Left ventricle myocardium inferior (tissue), 1 donor: ENCODE data around the gene PAGE1. TPM values are rescaled to one million over a fixed set of nuclear protein-coding genes. Genes with fewer than 3 reads are reported as not detected.
"Not testable (repeated sequence)": the region's sequence is repeated elsewhere in the genome, so short reads cannot be mapped to it uniquely, and the experiment has no call there.

ENCODE experiments used
- DNase-seq: peaks from one replicate; pipeline ENCODE4 v3.0.0-alpha.2; 2020
- H3K27ac ChIP-seq: fragments of 200-600 bp; replicated peaks from 2 replicates; pipeline ENCODE4 v1.8.0; 2021
- H3K27me3 ChIP-seq: fragments of 200-600 bp; 2 replicates; pipeline ENCODE4 v1.8.0; 2021; ENCODE audit warnings: low read depth
- H3K36me3 ChIP-seq: fragments of 200-600 bp; 2 replicates; pipeline ENCODE4 v1.8.0; 2021
- H3K4me1 ChIP-seq: fragments of 200-600 bp; 2 replicates; pipeline ENCODE4 v1.8.0; 2021
- H3K4me3 ChIP-seq: fragments of 200-600 bp; 2 replicates; pipeline ENCODE4 v1.8.0; 2021; ENCODE audit warnings: mild to moderate bottlenecking, moderate library complexity
- H3K9me3 ChIP-seq: fragments of 200-600 bp; replicated peaks from 2 replicates; pipeline ENCODE4 v1.8.0; 2021
- CTCF ChIP-seq: fragments of 200-600 bp; IDR thresholded peaks from 2 replicates; pipeline ENCODE4 v1.8.0; 2021; ENCODE audit warnings: antibody characterized with exemption, mild to moderate bottlenecking, borderline replicate concordance
- intact Hi-C: fragments of 100-400 bp; cut with micrococcal nuclease; formaldehyde crosslinking; loops from one replicate; pipeline ENCODE4 v1.11.0; 2022
- total RNA-seq: library from RNA; stranded (reverse); fragmentation: NEBNext Ultra II Directional; extraction: Animal tissue kit (Norgen Biotek cat#: 25700); gene quantifications from one replicate; pipeline ENCODE4 v1.2.1, GENCODE V29; 2021
- donor health status: DM: no; HTN: yes; CAD: no; lungs with severe emphysema.

Gene PAGE1
- total RNA-seq, 1 donor from 2014 or later, result not detected

DNA sequence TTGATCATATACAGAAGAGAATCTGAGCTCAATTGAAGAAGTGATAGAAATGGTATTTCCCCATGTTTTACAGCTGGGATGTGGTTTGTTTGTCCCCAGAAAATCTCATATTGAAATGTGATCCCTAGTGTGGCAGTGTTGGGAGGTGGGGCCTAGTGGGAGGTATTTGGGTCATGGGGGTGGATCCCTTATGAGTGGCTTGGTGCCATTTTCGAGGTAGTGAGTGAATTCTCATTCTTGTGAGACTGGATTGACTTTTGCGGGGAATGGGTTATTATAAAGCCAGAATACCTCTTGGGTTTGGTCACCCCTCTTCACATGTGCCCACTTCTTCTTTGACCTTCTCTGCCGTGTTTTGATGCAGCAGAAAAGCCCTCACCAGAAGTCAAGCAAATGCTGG lies 29.6 kb upstream of the PAGE1 start:
- no peaks in the 10 kb centered on the region for H3K27me3 ChIP-seq
- no peaks in the 10 kb centered on the region for H3K36me3 ChIP-seq
- H3K27ac ChIP-seq, result no peak overlapping the region
- no peak for TF ChIP-seq CTCF
- DNase-seq, result no peak
- no peaks in the 10 kb centered on the region for H3K4me1 ChIP-seq
- H3K4me3 ChIP-seq, result no peak overlapping the region
- no peaks in the 10 kb centered on the region for H3K9me3 ChIP-seq
- intact Hi-C loops, result no loop called here

- H3K27me3 ChIP-seq, DNase-seq, H3K4me1 ChIP-seq, H3K4me3 ChIP-seq, H3K36me3 ChIP-seq, H3K27ac ChIP-seq, intact Hi-C loops, H3K9me3 ChIP-seq: not testable (repeated sequence)
These were observed 24.3 kb upstream of the PAGE1 start for GRCh38 chrX:49720106-49720505.

GRCh38 chrX:49712577-49712976 lies 16.8 kb upstream of the PAGE1 start:
- no peak overlapping the region for H3K27ac ChIP-seq
- no peaks in the 10 kb centered on the region for H3K36me3 ChIP-seq
- no peaks in the 10 kb centered on the region for H3K27me3 ChIP-seq
- DNase-seq, result no peak
- H3K4me3 ChIP-seq, result no peak overlapping the region
- no peaks in the 10 kb centered on the region for H3K4me1 ChIP-seq
- intact Hi-C loops, result no loop called here
- H3K9me3 ChIP-seq, result no peaks in the 10 kb centered on the region
- no peak for TF ChIP-seq CTCF

GRCh38 chrX:49710744-49711319 lies 15.0 kb upstream of the PAGE1 start:
- intact Hi-C loops, result no loop called here
- Histone ChIP-seq H3K4me1 (no peaks in the 10 kb centered on the region), H3K27me3 (no peaks in the 10 kb centered on the region), H3K4me3 (no peak overlapping the region), H3K9me3 (no peaks in the 10 kb centered on the region), H3K27ac (no peak overlapping the region), H3K36me3 (no peaks in the 10 kb centered on the region)
- no peak for DNase-seq
- no peak for TF ChIP-seq CTCF

GRCh38 chrX:49704691-49705404 lies 9.1 kb upstream of the PAGE1 start:
- H3K27ac ChIP-seq, result no peak overlapping the region
- no peak overlapping the region for H3K4me3 ChIP-seq
- H3K27me3 ChIP-seq, result no peaks in the 10 kb centered on the region
- intact Hi-C loops, result no loop called here
- H3K36me3 ChIP-seq, result no peaks in the 10 kb centered on the region
- no peak for DNase-seq
- no peaks in the 10 kb centered on the region for H3K4me1 ChIP-seq
- H3K9me3 ChIP-seq, result no peaks in the 10 kb centered on the region
- TF ChIP-seq CTCF, result no peak

- Histone ChIP-seq H3K4me3 (no peak overlapping the region), H3K9me3 (no peaks in the 10 kb centered on the region), H3K36me3 (no peaks in the 10 kb centered on the region), H3K27me3 (no peaks in the 10 kb centered on the region), H3K27ac (no peak overlapping the region), H3K4me1 (no peaks in the 10 kb centered on the region)
- no peak for DNase-seq
- no peak for TF ChIP-seq CTCF
- intact Hi-C loops, result no loop called here
These were observed 6.1 kb upstream of the PAGE1 start for GRCh38 chrX:49701933-49702332.
